HepG2 (cell line): Measurements from ENCODE around the gene SH3GL1. TPM values are rescaled to one million over a fixed set of nuclear protein-coding genes. Genes with fewer than 3 reads are reported as not detected.

Source experiments
- ATF3 ChIP-seq: sonication (generic); formaldehyde crosslinking; IDR thresholded peaks from 2 replicates; pipeline ENCODE4 v1.4.0; 2020; ENCODE audit warnings: missing genetic modification reagents
- CHD4 ChIP-seq: fragments of 200-600 bp; sonication (generic); IDR thresholded peaks from 2 replicates; pipeline ENCODE4 v1.7.0; 2017; ENCODE audit warnings: mild to moderate bottlenecking, low read length, borderline replicate concordance
- EED ChIP-seq: sonication (generic); formaldehyde crosslinking; IDR thresholded peaks from 2 replicates; pipeline ENCODE4 v1.5.0; 2020; ENCODE audit warnings: mild to moderate bottlenecking, missing genetic modification reagents
- MBD4 ChIP-seq: IDR thresholded peaks from 2 replicates; pipeline ENCODE4 v1.6.1; 2012; ENCODE audit warnings: low read length, inconsistent platforms, borderline replicate concordance
- NR2F2 ChIP-seq: IDR thresholded peaks from 2 replicates; pipeline ENCODE4 v1.6.1; 2012; ENCODE audit warnings: low read depth, inconsistent platforms, borderline replicate concordance
- NR2F6 ChIP-seq, 2 experiments: IDR thresholded peaks; 2 replicates each; pipeline ENCODE4 v1.6.1; 2016; ENCODE audit warnings: antibody characterized with exemption in 1 of 2, mild to moderate bottlenecking in 1 of 2
- TEAD3 ChIP-seq: optimal IDR thresholded peaks from 2 replicates; pipeline ENCODE3; 2016; ENCODE audit warnings: borderline replicate concordance
- U2AF1 ChIP-seq: fragments of 200-400 bp; formaldehyde crosslinking; optimal IDR thresholded peaks from 2 replicates; pipeline ENCODE3; 2017; ENCODE audit warnings: mild to moderate bottlenecking, low read depth, low read length
- ZNF510 ChIP-seq: sonication (generic); formaldehyde crosslinking; IDR thresholded peaks from 2 replicates; pipeline ENCODE4 v1.4.0; 2020; ENCODE audit warnings: low read depth, mild to moderate bottlenecking, missing genetic modification reagents
- ZNF574 ChIP-seq: sonication (generic); formaldehyde crosslinking; IDR thresholded peaks from 2 replicates; pipeline ENCODE4 v1.4.0; 2020; ENCODE audit warnings: missing genetic modification reagents
- ZNF605 ChIP-seq: sonication (generic); formaldehyde crosslinking; IDR thresholded peaks from 2 replicates; pipeline ENCODE4 v1.8.0; 2022; ENCODE audit warnings: mild to moderate bottlenecking, missing genetic modification reagents
- polyA plus RNA-seq, 8 experiments: library from polyadenylated mRNA; depleted of rRNA in 3 of 8; stranded (reverse) in 7 of 8; unstranded in 1 of 8; fragments of >200 nt; fragmentation: Illumina TruSeq in 4 of 8; extraction: Trizol in 4 of 8; gene quantifications; 2 replicates each; pipeline versions ENCODE4 v1.2.1 to v1.2.3, GENCODE V29; 2011 to 2016; ENCODE audit warnings: low read depth in 4 of 8, missing spikeins in 1 of 8, mixed read lengths in 1 of 8; ENCODE audit not compliant: insufficient read depth in 1 of 8
- total RNA-seq, 5 experiments: library from RNA; depleted of rRNA; stranded (reverse); fragments of >200 nt; fragmentation: Illumina TruSeq; extraction: Trizol; gene quantifications; 2 replicates each; pipeline ENCODE4 v1.2.3, GENCODE V29; 2016; ENCODE audit warnings: low read depth in 1 of 5
- TF ChIP-seq, protein P1 (sequence below): sonication (generic); formaldehyde crosslinking; conservative IDR thresholded peaks from 2 replicates; pipeline ENCODE4 v1.4.0; 2020; ENCODE audit warnings: mild to moderate bottlenecking, missing genetic modification reagents, moderate library complexity
- TF ChIP-seq, protein P2 (sequence below): sonication (generic); formaldehyde crosslinking; IDR thresholded peaks from 2 replicates; pipeline ENCODE4 v1.5.0; 2020; ENCODE audit warnings: mild to moderate bottlenecking, missing genetic modification reagents, borderline replicate concordance
- TF ChIP-seq, protein P3 (sequence below): sonication (generic); formaldehyde crosslinking; IDR thresholded peaks from 2 replicates; pipeline ENCODE4 v1.4.0; 2020; ENCODE audit warnings: missing genetic modification reagents

Gene SH3GL1
- total and polyA plus RNA-seq, 2 of the 13 experiments (the other 11 are each of a cell fraction or from before 2014, with no cell fraction given) = 33.0 to 45.1 TPM

DNA sequence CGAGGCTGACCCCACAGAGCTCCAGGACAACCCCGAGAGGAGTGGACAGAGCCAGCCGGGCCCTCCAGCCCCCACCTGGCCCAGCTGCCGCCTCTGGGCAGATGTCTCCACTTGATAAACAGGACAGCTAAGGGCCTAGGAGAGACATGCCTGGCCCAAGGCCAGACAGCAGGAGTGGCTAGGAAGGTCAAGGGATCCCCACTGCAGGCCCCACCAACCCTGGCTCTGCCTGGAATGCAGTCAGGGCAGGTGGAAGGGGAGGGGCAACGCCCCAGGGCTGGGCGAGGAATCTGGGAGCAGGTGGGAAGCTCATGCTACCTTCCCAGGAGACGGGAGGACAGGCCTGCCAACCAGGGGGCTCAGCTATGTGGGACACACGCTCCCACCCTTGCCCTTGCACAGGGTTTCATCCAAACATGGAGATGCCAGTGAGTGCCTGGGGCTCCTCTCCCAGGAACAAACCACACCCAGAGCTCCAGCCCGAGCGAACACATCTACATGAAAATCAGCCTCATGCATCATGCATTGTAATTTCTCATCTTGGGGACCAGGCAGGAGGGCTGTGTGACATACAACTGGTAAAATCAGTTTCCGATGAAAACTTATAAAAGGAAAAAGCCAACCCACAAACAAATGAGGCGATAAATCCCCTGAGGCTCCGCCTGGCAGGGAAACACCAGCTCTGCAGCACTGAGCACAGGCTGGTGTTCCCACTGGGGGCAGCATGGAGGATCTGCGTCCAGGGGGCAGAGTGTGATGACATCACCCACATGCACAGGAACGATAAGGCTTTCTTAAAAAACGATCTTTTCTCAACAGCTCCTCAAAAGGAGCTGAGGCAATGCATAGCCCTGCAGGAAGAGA lies 25.0 kb downstream of the SH3GL1 start (continued):
- TF ChIP-seq, protein P1, sequence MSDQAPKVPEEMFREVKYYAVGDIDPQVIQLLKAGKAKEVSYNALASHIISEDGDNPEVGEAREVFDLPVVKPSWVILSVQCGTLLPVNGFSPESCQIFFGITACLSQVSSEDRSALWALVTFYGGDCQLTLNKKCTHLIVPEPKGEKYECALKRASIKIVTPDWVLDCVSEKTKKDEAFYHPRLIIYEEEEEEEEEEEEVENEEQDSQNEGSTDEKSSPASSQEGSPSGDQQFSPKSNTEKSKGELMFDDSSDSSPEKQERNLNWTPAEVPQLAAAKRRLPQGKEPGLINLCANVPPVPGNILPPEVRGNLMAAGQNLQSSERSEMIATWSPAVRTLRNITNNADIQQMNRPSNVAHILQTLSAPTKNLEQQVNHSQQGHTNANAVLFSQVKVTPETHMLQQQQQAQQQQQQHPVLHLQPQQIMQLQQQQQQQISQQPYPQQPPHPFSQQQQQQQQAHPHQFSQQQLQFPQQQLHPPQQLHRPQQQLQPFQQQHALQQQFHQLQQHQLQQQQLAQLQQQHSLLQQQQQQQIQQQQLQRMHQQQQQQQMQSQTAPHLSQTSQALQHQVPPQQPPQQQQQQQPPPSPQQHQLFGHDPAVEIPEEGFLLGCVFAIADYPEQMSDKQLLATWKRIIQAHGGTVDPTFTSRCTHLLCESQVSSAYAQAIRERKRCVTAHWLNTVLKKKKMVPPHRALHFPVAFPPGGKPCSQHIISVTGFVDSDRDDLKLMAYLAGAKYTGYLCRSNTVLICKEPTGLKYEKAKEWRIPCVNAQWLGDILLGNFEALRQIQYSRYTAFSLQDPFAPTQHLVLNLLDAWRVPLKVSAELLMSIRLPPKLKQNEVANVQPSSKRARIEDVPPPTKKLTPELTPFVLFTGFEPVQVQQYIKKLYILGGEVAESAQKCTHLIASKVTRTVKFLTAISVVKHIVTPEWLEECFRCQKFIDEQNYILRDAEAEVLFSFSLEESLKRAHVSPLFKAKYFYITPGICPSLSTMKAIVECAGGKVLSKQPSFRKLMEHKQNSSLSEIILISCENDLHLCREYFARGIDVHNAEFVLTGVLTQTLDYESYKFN (CRISPR knock-in tag) = 0 out of 2 replicates have a peak, but pooled peaks have one; percentile 5
- TF ChIP-seq ZNF605 (CRISPR knock-in tag) (no peak), ZNF574 (peak; percentile 43; the same call in 1 of the 2 replicates), CHD4 (0 out of 2 replicates have a peak, but pooled peaks have one; percentile 22), U2AF1 (no peak), NR2F6 (IDR thresholded peaks at IDR 0.05) (no peak; the same call in 1 of the 2 replicates), NR2F6 (CRISPR knock-in tag; IDR thresholded peaks at IDR 0.05) (peak; percentile 40; the same call in 1 of the 2 replicates), EED (CRISPR knock-in tag) (no peak), NR2F2 (peak; percentile 34; the same call in 1 of the 2 replicates), ATF3 (CRISPR knock-in tag) (0 out of 2 replicates have a peak, but pooled peaks have one; percentile 42), MBD4 (no peak), TEAD3 (peak; percentile 97), ZNF510 (CRISPR knock-in tag) (no peak)
- TF ChIP-seq, protein P2, sequence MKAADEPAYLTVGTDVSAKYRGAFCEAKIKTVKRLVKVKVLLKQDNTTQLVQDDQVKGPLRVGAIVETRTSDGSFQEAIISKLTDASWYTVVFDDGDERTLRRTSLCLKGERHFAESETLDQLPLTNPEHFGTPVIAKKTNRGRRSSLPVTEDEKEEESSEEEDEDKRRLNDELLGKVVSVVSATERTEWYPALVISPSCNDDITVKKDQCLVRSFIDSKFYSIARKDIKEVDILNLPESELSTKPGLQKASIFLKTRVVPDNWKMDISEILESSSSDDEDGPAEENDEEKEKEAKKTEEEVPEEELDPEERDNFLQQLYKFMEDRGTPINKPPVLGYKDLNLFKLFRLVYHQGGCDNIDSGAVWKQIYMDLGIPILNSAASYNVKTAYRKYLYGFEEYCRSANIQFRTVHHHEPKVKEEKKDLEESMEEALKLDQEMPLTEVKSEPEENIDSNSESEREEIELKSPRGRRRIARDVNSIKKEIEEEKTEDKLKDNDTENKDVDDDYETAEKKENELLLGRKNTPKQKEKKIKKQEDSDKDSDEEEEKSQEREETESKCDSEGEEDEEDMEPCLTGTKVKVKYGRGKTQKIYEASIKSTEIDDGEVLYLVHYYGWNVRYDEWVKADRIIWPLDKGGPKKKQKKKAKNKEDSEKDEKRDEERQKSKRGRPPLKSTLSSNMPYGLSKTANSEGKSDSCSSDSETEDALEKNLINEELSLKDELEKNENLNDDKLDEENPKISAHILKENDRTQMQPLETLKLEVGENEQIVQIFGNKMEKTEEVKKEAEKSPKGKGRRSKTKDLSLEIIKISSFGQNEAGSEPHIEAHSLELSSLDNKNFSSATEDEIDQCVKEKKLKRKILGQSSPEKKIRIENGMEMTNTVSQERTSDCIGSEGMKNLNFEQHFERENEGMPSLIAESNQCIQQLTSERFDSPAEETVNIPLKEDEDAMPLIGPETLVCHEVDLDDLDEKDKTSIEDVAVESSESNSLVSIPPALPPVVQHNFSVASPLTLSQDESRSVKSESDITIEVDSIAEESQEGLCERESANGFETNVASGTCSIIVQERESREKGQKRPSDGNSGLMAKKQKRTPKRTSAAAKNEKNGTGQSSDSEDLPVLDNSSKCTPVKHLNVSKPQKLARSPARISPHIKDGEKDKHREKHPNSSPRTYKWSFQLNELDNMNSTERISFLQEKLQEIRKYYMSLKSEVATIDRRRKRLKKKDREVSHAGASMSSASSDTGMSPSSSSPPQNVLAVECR = peak; percentile 32; the same call in 1 of the 2 replicates
- TF ChIP-seq, protein P3, sequence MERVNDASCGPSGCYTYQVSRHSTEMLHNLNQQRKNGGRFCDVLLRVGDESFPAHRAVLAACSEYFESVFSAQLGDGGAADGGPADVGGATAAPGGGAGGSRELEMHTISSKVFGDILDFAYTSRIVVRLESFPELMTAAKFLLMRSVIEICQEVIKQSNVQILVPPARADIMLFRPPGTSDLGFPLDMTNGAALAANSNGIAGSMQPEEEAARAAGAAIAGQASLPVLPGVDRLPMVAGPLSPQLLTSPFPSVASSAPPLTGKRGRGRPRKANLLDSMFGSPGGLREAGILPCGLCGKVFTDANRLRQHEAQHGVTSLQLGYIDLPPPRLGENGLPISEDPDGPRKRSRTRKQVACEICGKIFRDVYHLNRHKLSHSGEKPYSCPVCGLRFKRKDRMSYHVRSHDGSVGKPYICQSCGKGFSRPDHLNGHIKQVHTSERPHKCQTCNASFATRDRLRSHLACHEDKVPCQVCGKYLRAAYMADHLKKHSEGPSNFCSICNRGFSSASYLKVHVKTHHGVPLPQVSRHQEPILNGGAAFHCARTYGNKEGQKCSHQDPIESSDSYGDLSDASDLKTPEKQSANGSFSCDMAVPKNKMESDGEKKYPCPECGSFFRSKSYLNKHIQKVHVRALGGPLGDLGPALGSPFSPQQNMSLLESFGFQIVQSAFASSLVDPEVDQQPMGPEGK (CRISPR knock-in tag) = peak; percentile 71; the same call in 1 of the 2 replicates
